ENCODE data around the gene PGC. TPM values are rescaled to one million over a fixed set of nuclear protein-coding genes. Genes with fewer than 3 reads are reported as not detected.

Gene PGC
- total RNA-seq, 6 donors from 2014 or later = 241 to 4,380 (median 659) TPM

DNA sequence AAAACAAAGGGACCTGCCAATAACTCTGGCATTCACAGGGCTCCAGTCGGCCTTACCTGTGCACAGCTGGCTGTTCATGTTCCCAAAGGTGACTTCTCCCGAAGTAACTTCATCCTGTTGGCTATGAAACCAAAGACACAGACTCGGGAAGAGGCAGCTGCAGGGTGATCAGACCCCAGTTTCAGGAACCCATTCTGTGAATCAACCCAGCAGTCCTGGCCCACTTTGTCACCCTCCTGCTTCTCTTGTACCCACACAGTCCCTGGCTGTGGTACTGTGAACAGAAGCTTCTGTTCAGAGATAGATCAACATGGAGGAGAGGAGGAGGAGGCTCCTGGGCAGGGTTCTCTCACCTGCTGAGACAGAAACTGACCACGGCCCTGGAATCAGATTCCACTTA lies 8.7 kb upstream of the PGC start:
- Histone ChIP-seq H3K36me3 (no peaks in the 10 kb centered on the region), H3K27me3 (no peaks in the 10 kb centered on the region), H3K27ac (no peak overlapping the region), H3K9me3 (no peaks in the 10 kb centered on the region), H3K4me1 (peaks cover 0 to 2% (median 0%) of the 10 kb centered on the region in 4 donors), H3K4me3 (no peak overlapping the region)
- TF ChIP-seq POLR2AphosphoS5 (IDR thresholded peaks at IDR 0.05) (no peak), POLR2A (IDR thresholded peaks at IDR 0.05) (no peak), EP300 (IDR thresholded peaks at IDR 0.05) (no peak)
- TF ChIP-seq, protein P1, sequence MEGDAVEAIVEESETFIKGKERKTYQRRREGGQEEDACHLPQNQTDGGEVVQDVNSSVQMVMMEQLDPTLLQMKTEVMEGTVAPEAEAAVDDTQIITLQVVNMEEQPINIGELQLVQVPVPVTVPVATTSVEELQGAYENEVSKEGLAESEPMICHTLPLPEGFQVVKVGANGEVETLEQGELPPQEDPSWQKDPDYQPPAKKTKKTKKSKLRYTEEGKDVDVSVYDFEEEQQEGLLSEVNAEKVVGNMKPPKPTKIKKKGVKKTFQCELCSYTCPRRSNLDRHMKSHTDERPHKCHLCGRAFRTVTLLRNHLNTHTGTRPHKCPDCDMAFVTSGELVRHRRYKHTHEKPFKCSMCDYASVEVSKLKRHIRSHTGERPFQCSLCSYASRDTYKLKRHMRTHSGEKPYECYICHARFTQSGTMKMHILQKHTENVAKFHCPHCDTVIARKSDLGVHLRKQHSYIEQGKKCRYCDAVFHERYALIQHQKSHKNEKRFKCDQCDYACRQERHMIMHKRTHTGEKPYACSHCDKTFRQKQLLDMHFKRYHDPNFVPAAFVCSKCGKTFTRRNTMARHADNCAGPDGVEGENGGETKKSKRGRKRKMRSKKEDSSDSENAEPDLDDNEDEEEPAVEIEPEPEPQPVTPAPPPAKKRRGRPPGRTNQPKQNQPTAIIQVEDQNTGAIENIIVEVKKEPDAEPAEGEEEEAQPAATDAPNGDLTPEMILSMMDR (IDR thresholded peaks at IDR 0.05) = no peak
- ATAC-seq (ENCODE audit: low FRiP score in 2 of 2) = no peak
- no peak for DNase-seq
- 84 to 89% methylated on average over 4 of the region's 4 CpGs for WGBS, 2 donors

GRCh38 chr6:41750374-41750773 lies 3.2 kb upstream of the PGC start:
- Histone ChIP-seq H3K36me3 (no peaks in the 10 kb centered on the region), H3K27me3 (no peaks in the 10 kb centered on the region), H3K27ac (no peak overlapping the region), H3K9me3 (no peaks in the 10 kb centered on the region), H3K4me3 (no peak overlapping the region), H3K4me1 (peaks cover 0 to 27% (median 2%) of the 10 kb centered on the region in 4 donors)
- DNase-seq (no peak), ATAC-seq (ENCODE audit: low FRiP score in 2 of 2) (no peak)
- TF ChIP-seq POLR2A (IDR thresholded peaks at IDR 0.05) = no peak
- TF ChIP-seq POLR2AphosphoS5 (IDR thresholded peaks at IDR 0.05) = no peak
- no peak for TF ChIP-seq EP300 (IDR thresholded peaks at IDR 0.05)
- TF ChIP-seq, protein P1 (IDR thresholded peaks at IDR 0.05) = no peak
- WGBS, 2 donors = 88 to 97% methylated on average over 3 of the region's 3 CpGs

- H3K9me3 ChIP-seq = no peaks in the 10 kb centered on the region
- H3K27me3 ChIP-seq = no peaks in the 10 kb centered on the region
- H3K27ac ChIP-seq = peak overlapping the region in 3 of 4 donors; percentile 30 to 74 (median 65)
- peak in 1 of 2 donors; percentile 5 for ATAC-seq (ENCODE audit: low FRiP score in 2 of 2)
- peak in 1 of 2 donors; percentile 86 for DNase-seq
- TF ChIP-seq POLR2AphosphoS5 (IDR thresholded peaks at IDR 0.05) = no peak
- TF ChIP-seq, protein P1 (IDR thresholded peaks at IDR 0.05) = no peak
- peak in 1 of 4 donors; percentile 58 for TF ChIP-seq EP300 (IDR thresholded peaks at IDR 0.05)
- no peak overlapping the region for H3K4me3 ChIP-seq
- H3K4me1 ChIP-seq = peaks cover 0 to 34% (median 2%) of the 10 kb centered on the region in 4 donors
- no peaks in the 10 kb centered on the region for H3K36me3 ChIP-seq
- 60 to 69% methylated on average over 1 to 3 of the region's 3 CpGs for WGBS, 2 donors
Observed at GRCh38 chr6:41748542-41748941, 1.3 kb upstream of the PGC start.

GRCh38 chr6:41748102-41748477 lies 893 bp upstream of the PGC start:
- no peaks in the 10 kb centered on the region for H3K36me3 ChIP-seq
- DNase-seq = peak in 1 of 2 donors; percentile 47
- ATAC-seq (ENCODE audit: low FRiP score in 2 of 2) = peak in 1 of 2 donors; percentile 12
- WGBS, 2 donors = 71 to 83% methylated on average over 6 of the region's 6 CpGs
- no peak for TF ChIP-seq POLR2A (IDR thresholded peaks at IDR 0.05)
- TF ChIP-seq EP300 (IDR thresholded peaks at IDR 0.05) = no peak
- TF ChIP-seq POLR2AphosphoS5 (IDR thresholded peaks at IDR 0.05) = no peak
- TF ChIP-seq, protein P1 (IDR thresholded peaks at IDR 0.05) = no peak
- peaks cover 0 to 34% (median 2%) of the 10 kb centered on the region in 4 donors for H3K4me1 ChIP-seq
- H3K27me3 ChIP-seq = no peaks in the 10 kb centered on the region
- peak overlapping the region; percentile 30 to 74 (median 52) for H3K27ac ChIP-seq
- no peaks in the 10 kb centered on the region for H3K9me3 ChIP-seq
- no peak overlapping the region for H3K4me3 ChIP-seq

DNA sequence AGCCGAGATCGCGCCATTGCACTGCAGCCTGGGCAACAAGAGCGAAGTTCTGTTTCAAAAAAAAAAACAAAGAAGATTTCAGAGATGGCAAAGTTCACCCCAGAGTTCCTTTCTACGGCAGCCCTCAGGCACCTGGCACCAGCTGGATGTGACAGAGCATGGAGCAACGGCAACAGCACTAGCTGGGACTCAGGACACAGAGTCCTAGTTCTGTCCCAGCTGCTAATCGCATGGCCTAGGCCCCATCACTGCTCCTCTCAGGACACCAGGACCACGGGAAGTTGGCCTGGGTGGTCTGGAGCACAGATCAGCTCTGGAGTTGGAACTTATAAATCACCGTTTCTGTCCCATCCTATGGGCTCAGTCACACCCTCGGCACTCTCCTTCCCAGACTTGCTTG lies 1.1 kb downstream of the PGC start:
- Histone ChIP-seq H3K27ac (peak overlapping the region in 2 of 4 donors; percentile 73 to 74), H3K4me1 (peaks cover 0 to 41% (median 6%) of the 10 kb centered on the region in 4 donors), H3K4me3 (peak overlapping the region in 2 of 4 donors; percentile 30 to 41), H3K9me3 (no peaks in the 10 kb centered on the region), H3K36me3 (no peaks in the 10 kb centered on the region), H3K27me3 (no peaks in the 10 kb centered on the region)
- ATAC-seq (ENCODE audit: low FRiP score in 2 of 2) = no peak
- TF ChIP-seq EP300 (IDR thresholded peaks at IDR 0.05) (no peak), POLR2AphosphoS5 (IDR thresholded peaks at IDR 0.05) (no peak), POLR2A (IDR thresholded peaks at IDR 0.05) (no peak)
- TF ChIP-seq, protein P1 (IDR thresholded peaks at IDR 0.05) = no peak
- WGBS, 2 donors = 90 to 95% methylated on average over 9 to 10 of the region's 10 CpGs
- DNase-seq = no peak
